GM18499 (cell line): ENCODE results near the gene SYT1.

Experiments
- ATAC-seq: cut with Tn5 transposase; IDR thresholded peaks from one replicate; pipeline ENCODE4 v1.9.1; 2021; ENCODE audit warnings: moderate number of reproducible peaks; ENCODE audit not compliant: insufficient read depth, unreplicated experiment

SYT1 gene

DNA sequence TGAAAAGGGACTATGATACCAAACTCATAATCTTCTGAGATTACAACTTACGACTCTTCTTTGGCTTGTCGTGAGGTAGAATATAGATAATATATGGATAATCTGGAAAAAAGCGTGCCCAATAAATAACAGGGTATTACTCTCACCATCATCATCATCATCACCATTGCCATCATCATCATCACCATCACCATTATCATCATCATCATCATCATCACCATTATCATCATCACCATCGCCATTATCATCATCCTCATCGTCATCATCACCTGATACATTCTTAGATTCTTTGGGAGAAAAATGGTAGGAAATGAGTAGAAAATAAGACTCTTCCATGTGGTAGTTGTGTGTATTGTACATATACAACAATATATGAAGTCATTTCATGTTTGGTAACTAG lies 259.8 kb downstream of the SYT1 start:
- ATAC-seq: no peak

DNA sequence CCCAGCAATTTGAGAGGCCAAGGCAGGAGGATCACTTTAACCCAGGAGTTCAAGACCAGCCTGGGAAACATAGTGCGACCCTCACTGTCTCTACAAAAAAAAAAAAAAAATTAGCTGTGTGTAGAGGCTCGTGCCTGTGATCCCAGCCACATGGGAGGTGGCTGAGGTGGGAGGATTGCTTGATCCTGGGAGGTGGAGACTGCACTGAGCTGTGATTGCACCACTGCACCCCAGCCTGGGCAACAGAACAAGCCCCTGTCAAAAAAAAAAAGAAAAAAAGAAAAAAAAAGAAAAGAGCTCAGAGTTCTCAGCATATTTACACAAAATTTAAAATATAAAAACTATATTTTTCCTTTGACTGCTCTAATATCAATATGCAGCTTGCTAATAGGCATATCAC lies 260.8 kb downstream of the SYT1 start:
- no peak for ATAC-seq

DNA sequence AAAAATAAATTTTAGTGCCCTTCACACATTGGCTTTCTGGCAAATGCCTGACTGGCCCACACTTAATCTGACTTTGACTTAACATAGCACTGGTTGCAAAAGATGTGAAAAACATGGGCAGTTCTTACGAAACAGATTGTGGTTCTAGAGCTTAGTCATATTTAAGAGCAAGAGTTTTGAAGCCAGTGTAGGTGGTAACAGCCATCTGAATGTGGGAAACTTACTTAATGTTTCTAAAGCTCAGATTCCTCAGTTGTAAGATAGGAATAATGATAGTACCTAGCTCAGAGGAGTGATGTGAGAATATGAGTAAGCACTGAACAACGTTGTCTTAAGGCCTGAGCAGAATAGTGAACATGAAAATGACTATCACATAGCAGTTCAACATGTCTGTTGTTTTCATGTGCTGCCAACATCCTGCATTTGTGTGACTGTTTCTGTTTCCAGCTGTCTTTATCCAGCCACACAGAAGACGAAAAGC lies 262.7 kb downstream of the SYT1 start:
- peak; percentile 99 for ATAC-seq

DNA sequence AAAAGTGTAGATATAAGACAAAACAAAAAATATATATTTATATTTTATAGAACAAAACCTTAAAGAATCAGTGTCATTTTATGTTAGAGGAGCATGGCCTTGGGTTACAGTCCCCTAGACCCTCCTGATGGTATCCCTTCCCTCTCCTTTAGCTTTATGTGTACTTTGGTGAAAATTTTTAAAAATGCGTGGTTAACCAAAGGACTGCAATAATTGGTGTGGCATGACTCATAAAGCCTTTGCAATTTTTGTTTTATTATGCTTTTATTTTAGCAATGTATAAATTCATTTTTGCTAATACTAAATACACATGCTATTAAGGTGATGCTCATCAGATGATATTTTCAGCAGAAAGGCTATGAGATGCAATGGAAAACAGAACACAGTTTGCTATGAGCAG lies 264.4 kb downstream of the SYT1 start:
- no peak for ATAC-seq

DNA sequence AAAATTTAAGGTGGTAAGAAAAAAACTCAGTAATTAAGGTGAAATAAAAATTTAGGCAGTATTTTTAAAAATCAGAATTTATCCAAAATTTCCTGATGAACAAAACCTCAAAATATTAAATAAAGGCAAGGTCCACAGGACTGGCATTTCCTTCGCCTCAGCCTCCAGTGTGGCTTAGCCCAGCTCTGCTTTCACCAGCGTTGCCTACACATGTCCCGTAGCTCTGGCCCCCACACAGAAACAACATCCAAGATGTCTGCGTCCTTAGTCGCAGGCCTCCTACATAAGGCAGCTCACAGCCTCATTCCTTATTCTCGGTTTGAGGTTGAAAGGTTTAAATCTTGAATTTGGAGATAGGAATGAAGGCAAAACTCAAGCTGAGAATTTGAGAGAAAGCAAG lies 274.3 kb downstream of the SYT1 start:
- no peak for ATAC-seq

DNA sequence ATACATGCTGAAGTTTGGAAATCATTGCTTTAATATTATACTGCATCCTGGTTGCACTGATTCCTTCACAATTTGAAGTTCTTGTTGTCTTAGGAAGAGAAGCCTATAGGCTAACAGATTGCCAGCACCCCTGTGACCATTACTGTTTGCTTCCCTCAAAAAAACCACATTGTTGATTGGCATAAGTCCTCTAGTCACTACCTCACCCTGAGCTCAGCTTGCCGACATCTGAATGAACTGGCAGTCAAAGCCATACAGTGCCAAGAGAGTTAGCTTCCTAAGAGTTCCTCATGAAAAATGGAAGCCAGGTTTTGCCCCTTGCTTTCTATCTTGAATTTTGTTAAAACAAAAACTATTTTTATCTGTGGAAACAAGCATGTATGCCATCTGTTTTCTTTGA lies 276.1 kb downstream of the SYT1 start:
- no peak for ATAC-seq

DNA sequence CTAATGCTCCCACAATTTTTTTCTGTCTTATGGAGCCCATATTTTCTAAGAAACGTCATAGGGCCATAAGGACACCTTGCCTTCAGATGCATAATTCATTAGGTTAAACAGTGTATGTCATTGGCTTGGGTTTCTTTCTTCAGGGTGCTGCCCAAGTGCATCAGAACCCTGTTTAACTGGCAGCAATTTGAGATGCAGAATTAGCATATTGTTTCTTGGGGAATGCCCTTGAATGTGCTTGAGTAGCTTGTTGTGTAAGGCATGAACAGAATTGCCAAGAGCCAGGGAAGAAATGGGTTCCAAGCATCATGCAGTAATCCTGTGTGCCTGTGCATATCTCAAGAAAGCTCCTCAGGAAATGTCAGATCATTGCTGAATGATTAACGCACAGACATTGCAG lies 277.2 kb downstream of the SYT1 start:
- ATAC-seq: no peak

DNA sequence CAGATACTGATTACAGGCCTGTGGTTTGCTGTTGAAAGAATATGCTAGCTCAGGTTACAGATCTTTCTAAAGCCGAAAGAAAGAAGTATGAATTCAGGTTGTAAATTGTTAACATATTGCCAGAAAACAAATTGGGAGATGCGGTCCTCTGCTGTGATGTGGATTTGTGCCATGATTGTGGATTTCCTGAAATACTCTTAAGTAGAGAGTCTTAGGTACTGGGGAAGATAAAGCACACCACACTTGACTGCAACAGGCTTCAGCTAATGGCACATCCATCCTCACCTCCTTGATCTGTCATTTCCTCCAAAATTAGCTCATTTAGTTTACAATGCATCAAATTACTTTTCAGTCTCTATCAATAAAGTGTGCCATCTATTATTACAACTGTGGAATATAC lies 279.2 kb downstream of the SYT1 start:
- no peak for ATAC-seq

DNA sequence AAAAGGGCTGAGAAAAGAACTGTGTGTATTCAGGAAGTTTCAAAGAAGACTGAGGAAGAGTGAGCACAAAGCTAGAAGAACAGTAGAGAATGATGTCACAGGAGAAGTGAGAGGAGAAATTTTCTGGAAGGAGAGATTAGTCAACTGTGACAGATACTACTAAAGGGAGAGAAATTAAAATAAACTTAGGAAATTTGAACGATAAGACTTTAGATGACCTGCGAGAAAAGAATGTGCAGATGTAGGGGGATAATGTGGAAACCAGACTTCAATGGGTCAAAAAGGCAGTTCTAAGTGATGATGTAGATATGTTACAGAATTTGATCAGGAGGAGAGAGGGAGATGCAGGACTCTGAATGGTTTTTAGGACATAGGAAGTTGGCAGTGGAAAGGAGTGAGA lies 287.4 kb downstream of the SYT1 start:
- ATAC-seq: no peak

DNA sequence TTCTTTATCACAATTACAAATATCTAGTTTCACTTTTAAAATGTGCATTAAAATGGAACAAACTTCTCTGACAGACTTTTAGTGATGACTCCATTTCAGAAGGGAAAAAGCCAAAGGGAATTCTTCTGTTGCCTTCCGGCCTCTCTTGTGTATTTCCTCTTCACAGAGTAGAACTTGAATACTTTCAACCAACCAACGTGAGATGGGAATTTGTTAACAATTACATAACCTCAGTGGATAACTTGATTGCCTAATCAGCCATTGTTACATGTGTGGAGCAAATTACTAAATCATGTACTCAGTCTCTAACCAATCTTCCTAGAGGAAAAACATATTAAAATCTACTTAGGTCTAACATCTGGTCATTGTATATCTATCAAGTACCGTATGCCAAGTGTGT lies 291.1 kb downstream of the SYT1 start:
- no peak for ATAC-seq

DNA sequence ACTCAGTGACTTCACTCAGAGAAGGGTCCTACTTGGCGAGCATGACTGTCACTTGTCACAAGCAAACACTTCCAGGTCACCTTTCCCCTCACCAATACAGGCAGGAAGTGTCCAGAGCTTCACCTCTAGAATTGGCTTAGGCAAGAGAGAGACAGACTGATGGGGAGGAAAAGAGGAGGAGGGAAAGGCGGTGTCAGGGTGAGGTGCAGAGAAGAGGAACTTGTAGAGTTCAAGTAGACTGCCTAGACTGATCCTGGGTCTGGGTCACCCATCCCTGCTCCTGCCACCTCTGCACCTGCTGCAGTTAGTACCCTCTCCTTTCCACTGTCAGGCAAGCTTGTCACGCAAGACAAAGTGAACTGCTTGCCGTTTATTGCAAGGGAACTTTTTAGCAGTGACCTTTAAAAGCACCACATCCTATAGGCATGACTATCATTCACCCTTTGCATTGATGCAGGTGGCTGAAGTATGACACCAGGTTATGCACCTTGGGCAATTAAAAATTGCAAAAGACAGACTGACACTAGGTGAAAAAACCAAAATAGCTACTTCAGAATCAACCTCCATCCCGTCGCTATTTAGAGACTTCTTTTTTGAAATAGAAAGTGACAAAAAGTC lies 292.4 kb downstream of the SYT1 start:
- no peak for ATAC-seq

DNA sequence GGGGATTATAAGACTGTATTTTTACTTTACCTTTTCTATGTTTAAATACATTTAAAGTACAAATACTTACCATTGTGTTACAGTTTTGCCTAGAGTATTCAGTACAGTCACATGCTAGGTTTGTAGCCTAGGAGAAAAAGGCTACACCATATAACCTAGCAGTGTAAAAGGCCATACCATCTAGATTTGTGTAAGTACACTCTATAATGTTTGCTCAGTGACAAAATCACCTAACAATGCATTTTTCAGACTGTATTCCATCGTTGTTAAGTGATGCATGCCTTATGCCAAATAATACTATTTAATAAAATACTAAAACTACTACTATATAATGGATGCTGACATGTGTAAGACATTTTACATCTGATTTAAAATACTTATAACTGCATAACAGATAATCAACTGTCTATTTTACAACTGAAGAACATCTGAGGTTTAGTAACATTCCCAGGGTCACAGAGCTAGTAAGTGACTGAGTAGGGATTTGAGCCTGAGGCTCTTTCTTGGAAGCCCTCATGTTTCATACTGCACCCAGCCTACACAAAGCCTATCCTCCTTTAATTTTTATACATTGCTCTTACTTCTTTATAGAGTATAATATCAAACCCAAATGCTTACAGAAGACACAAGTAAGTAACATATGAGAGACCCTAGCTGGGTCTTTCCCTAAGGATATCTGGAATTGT lies 296.8 kb downstream of the SYT1 start:
- no peak for ATAC-seq

DNA sequence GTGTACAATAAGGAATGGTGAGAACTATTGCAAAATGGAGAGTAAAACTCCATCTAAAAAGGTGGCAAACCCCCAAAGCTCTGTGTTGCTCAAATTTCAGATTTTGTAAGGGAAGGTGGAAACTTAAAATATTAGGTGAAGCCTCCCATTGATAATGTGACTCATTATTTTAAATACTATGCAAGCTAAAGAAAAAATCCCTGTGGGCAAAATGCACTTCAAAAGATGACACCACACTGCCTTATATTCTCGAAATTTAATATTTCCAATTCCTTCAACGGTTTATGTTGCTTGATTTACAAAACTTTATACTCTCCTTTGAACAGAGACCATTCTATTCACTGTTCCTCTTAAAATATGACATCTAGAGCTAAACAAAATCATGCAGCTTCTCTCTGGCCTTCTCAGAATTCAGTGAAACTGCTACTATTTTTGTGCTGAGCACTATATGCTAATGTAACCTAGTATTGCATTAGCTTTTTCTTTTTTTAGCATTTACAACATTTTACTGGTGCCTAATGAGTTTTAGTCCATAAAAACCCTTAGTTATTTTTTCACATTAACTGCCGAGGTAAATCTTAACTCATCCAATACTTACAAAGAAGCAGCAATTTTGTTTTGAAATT lies 297.7 kb downstream of the SYT1 start:
- ATAC-seq: no peak

DNA sequence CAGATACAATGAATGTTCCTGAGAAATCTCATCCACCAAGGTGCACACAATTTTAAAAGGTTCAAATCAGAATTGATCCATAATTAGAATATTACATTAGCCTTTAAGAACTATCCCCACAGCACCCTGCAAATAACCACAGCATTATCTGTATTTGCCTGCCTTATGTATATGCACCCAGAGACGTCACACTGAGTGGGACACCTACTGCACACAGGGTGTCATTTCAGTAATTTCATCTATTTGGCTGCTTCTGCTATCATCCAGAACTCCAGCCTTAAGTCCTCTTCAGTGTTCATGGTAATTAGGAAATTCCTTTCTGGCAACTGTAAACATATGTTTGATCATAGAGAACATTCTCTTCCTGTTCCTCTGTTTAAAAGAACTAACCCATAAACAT lies 298.4 kb downstream of the SYT1 start:
- ATAC-seq: no peak

DNA sequence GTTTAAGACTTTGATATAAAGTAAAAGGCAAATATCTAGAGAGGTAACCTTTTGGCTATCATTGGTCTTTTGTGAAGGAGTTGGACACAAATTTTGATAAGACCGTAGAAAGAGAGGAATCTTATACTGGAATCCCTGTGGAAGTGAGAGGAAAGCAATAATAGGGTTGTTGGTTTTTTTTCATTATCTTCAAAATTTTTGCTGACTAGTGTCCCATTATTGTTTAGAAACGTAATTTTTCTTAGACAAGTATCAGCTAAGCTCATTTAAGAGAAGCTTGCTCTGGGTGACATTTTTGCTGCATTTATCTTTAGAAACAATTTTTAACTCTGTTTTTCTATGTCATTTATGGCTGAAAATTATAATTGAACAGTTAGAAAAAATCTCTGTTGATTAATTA lies 300.3 kb downstream of the SYT1 start:
- ATAC-seq: no peak

DNA sequence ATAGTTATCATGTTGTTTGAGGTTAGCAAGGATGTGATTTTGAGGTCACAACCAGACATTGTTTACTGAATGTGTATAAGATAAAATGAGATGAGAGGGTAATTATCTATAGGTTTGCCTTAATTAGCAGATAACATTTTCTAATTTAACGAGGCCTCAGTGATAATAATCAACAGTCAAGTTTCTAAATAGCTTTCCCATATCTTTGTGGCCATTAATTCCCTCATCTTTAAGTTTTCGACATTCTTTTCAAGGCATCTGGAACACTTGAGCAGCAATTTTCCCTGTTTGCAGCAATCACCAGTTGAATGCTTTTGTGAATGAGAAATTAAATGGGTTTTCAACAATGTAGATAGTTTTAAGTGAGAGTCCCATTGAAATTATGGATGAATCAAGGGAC lies 304.1 kb downstream of the SYT1 start:
- no peak for ATAC-seq

DNA sequence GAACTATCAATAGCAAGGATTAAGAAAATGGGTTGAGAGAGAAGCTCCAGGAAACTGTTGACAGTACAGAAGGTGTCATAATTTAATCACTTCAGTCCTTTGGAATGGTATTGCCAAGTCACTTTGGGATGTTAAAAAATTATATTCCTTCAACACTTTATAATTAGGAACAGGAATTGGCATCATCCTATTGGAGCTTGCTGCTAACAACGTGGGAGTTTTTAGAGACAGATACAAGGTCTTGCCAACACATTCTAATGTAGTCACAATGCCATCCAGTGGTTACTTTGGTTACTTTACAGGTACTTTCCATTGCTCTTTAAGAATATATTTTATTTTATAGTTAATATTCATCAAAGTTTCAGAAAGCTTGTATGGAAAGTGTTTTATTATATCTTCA lies 310.1 kb downstream of the SYT1 start:
- no peak for ATAC-seq

DNA sequence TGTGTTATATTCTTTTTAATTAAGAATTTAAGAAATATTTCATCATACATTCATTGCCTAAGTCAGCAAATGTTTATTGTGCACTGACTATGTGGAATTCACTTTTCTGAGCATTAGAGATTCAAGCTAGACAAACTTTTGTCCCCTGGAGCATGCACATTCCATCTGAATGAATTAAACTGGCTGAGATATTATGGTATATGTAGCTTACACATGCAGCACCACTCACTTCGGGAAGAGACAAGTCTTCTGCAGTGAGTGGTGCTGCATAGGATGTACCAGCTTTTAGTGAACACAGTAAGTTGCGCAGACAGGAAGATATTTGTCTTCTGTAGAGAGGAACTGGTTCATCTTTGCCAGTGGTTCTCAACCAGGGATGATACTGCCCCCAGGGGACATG lies 318.4 kb downstream of the SYT1 start:
- no peak for ATAC-seq

DNA sequence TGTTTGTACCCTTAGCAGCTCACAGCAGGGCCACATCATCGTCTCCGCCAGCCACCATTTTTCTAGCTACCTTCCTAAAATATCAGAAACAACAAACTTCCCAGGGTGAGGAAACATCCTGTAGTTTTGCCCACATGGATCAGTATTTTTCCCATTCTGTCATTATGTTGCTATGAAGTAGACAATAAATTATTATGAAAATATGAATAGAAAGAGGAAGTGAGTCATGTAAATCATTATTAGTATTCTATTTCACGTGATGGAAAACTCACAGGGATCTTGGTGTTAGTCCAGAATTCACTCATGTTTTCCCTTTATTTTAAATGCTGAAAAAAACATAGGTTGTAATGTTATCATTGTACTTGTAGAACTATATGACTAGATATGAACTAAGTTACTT lies 319.4 kb downstream of the SYT1 start:
- ATAC-seq: no peak

DNA sequence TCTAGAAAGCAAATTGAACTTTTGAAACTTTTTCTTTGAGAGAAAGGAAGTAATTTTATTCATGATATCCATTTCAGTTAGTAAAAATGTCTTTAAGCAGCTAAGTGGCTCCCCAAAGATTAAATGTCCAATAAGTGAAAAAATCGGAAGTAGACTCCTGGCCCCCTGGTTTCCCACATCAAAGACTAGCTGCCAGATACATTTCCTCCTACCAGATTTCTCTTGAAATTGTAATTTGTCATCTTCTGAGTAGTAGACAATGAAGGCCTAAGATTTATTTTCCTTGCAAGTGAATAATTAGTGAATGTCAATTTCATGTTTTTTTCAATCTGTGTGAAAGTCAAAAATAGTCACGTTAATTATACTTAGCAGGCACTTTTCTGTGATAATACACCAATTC lies 321.9 kb downstream of the SYT1 start:
- ATAC-seq: no peak

DNA sequence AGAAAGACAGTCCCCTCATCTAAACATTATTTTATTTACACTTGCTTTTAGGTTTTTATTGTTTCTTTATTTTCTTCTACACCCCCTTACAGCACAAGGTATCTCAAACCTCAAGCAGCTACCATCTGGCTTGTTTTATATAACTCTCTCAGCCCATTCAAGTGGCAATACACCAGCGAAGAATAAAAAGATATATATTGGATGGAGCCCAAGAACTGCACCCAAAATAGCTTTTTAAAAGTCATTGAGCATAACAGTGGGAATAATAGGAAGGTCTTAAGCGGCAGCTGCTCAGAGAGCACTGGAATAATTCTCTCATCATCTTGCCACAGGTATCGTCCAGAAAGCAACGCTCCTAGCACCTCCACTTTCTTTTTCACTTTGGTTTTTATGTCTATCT lies 322.5 kb downstream of the SYT1 start:
- ATAC-seq: no peak

DNA sequence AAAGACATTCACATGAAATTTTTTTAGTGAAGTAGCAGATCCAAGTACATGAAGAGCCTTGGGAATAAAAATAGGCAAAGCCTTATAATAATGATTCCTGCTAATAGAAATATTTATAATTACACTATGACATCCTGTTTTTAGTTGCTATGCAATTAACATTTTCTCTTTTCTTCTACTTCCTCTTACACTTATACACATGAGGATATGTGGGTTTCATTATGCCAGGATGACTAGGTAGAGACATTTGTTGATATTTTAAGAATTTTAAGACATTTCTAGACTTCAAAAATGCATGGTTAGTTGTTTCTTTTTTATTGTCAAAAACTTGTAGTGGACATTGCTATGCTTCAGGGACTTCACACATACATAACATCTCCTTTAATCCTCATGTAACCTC lies 326.8 kb downstream of the SYT1 start:
- no peak for ATAC-seq
